C4-2B (cell line): Measurements from ENCODE around the gene FAM193B.
"Not testable (repeated sequence)": the region's sequence is repeated elsewhere in the genome, so short reads cannot be mapped to it uniquely, and the experiment has no call there.

Experiments
- H3K27ac ChIP-seq: fragments of 450-650 bp; 2 replicates; pipeline ENCODE4 v1.5.1; 2017
- ZFX ChIP-seq: fragments of 450-650 bp; IDR thresholded peaks from 2 replicates; pipeline ENCODE4 v1.6.1; 2017
- TF ChIP-seq, protein P1 (sequence below): fragments of 450-650 bp; conservative IDR thresholded peaks from 2 replicates; pipeline ENCODE4 v1.5.1; 2017; ENCODE audit warnings: mild to moderate bottlenecking

Gene FAM193B

GRCh38 chr5:177536386-177536785, 18.0 kb downstream of the FAM193B start:
- TF ChIP-seq ZFX, result no peak
- TF ChIP-seq, protein P1, sequence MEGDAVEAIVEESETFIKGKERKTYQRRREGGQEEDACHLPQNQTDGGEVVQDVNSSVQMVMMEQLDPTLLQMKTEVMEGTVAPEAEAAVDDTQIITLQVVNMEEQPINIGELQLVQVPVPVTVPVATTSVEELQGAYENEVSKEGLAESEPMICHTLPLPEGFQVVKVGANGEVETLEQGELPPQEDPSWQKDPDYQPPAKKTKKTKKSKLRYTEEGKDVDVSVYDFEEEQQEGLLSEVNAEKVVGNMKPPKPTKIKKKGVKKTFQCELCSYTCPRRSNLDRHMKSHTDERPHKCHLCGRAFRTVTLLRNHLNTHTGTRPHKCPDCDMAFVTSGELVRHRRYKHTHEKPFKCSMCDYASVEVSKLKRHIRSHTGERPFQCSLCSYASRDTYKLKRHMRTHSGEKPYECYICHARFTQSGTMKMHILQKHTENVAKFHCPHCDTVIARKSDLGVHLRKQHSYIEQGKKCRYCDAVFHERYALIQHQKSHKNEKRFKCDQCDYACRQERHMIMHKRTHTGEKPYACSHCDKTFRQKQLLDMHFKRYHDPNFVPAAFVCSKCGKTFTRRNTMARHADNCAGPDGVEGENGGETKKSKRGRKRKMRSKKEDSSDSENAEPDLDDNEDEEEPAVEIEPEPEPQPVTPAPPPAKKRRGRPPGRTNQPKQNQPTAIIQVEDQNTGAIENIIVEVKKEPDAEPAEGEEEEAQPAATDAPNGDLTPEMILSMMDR, result no peak
- H3K27ac ChIP-seq, result peak overlapping the region; percentile 36; the same call in 1 of the 2 replicates

DNA sequence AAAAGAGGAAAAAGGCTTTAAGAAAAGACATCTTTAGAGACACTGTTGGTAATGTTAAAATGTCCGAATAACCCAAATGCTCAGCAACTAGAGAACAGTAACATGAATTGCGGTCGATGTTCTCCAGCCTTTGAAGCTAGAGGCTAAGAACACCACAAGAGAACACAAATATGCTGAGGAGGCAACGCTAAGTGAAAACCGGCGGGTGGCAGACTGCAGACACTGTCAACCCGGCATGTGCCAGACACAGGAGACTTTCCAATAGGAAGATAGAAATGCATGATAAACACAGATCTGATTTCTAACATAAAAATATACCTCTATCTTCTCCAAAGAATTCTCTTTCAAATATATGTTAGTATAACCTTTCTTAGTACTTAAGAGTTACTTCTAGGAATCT, 19.2 kb downstream of the FAM193B start:
- H3K27ac ChIP-seq, result no peak overlapping the region
- TF ChIP-seq, protein P1, result no peak
- no peak for TF ChIP-seq ZFX

GRCh38 chr5:177534433-177534832, 19.9 kb downstream of the FAM193B start:
- H3K27ac ChIP-seq, result not testable (repeated sequence)

DNA sequence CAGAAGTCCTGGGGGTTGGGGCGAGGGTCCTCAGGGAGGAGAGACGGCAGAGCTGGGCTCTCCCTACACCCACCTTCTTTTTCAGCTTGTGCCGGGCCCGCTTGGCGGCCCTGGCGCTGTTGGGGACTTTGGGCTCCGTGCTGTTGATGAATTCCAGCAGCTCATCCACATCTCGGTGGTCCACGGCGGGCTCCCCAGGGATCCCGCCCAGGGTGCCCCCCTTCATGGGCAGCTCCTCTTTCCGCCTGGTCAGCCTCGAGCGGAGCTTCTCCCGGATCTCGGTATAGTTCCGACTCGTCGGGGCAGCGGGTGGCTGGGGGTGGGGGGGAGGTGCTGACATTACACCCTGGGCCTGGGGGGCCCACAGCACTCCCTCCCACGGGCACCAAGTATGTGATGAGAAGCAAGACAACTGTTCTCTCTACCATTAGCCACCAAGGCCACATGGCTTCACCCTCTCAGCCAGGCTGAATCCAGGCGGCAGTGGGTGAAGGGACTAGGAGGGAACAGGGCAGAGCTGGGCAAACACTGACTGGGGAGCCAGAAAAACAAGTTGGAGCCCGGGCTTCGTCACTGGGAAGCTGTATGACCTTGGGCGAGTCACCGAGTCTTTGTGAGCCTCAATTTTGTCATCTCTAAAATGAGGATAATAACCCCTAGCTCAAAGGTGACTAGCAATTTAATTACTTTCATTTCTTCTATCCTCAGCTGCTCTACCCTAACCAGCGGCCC, 23.0 kb downstream of the FAM193B start:
- TF ChIP-seq ZFX, result no peak
- TF ChIP-seq, protein P1, result no peak
- H3K27ac ChIP-seq, result peak overlapping the region; percentile 58

- no peak overlapping the region; the same call in 1 of the 2 replicates for H3K27ac ChIP-seq
- TF ChIP-seq, protein P1, result no peak
- TF ChIP-seq ZFX, result no peak
These were observed 23.7 kb downstream of the FAM193B start for GRCh38 chr5:177530638-177531037.

DNA sequence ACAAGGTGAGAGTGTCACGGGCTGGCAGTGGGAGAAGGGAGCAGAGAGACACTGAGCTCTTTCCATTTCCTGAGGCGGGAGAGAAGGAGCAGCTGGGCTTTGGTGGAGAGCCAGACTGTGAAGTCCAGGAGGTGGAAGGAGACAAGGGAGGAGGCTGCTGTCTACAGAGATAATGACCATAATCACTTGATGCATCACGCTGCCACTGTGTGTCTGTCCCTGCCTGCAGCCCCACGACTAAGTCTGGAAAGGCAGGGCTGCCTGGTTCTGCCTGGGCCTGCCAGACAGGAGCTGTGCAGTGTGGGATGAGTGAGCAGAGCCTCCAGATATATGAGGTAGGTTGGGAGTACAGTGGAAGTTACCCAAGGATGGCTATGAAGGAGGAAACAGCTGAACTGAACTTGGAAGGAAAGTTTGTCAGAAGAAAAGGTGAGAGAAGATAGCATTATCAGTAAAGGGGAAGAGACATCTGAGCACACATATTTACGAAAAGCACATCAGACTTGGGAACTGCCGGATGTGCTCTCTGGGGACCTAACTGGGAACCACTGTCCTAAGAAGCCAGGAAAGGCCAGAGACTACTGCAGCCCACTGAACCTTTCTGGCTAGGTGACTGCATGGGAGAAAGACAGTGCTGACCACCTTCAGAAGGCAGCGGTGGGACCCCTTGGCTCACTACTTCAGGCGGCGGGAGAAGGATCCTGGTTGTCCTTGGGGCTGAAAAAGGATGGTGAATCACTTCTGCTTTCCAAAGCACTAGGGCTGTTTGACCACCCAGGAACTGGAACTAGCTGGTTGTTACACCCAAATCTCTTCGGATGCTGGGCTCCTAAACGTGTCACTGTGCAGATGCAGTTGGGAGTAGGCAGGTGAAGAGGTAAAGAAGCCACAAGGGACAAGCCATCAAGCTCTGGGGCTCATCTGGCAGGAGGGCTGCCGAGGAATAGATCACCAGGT, 24.8 kb downstream of the FAM193B start:
- H3K27ac ChIP-seq, result no peak overlapping the region
- TF ChIP-seq, protein P1, result no peak
- TF ChIP-seq ZFX, result no peak

- TF ChIP-seq ZFX, result no peak
- TF ChIP-seq, protein P1, result no peak
These were observed 25.7 kb downstream of the FAM193B start for GRCh38 chr5:177528631-177529030.

More at GRCh38 chr5:177528631-177529030, 25.7 kb downstream of the FAM193B start:
- no peak overlapping the region for H3K27ac ChIP-seq
